ENCODE measurements around the gene FAM149B1. TPM values are rescaled to one million over a fixed set of nuclear protein-coding genes. Genes with fewer than 3 reads are reported as not detected.

FAM149B1 gene
- total RNA-seq, 2 donors from 2014 or later, result 12.5 to 13.4 TPM

DNA sequence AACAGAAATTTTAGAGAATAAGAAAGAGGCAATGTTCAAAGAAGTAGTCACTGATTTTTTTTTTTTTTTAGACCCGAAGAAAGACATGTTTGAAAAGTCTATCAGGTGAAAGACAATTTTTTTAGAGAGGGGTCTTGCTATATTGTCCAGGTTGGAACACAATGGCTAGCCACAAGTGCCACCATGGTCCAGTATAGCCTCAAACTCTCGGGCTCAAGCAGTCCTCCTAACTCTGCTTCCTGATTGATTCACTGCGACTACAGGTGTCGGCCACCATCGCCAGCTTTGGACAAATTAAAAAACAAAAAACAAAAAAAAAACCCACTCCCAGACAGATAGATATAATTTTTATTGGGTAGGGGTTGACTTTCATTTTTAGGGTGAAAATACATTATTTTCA, 22.3 kb downstream of the FAM149B1 start:
- no peaks in the 10 kb centered on the region for H3K27me3 Mint-ChIP-seq
- no peak overlapping the region for H3K4me3 Mint-ChIP-seq
- no peak for ATAC-seq
- H3K4me1 Mint-ChIP-seq, result no peaks in the 10 kb centered on the region
- H3K9me3 ChIP-seq (ENCODE audit: control insufficient read depth, low read length, poor library complexity, severe bottlenecking), result no peaks in the 10 kb centered on the region
- H3K27ac Mint-ChIP-seq, result peak overlapping the region; percentile 37
- no peak for DNase-seq
- H3K36me3 Mint-ChIP-seq (ENCODE audit: low read depth), result no peaks in the 10 kb centered on the region

DNA sequence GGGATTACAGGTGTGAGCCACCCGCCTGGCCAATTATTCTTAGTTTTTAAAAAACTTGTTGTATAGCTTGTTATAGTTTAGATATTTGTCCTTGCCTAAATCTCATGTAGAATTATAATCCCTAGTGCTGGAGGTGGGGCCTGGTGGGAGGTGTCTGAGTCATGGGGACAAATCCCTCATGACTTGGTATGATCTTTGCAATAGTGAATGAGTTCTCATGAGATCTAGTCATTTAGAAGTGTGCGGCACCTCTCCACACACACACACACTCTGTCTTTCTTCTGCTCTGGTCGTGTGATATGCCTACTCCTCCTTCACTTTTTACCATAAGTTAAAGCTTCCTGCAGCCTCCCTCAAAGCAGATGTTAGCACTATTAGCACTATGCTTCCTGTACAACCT, 37.2 kb downstream of the FAM149B1 start:
- H3K4me1 Mint-ChIP-seq, result peaks cover 2% of the 10 kb centered on the region
- H3K27me3 Mint-ChIP-seq, result no peaks in the 10 kb centered on the region
- no peak overlapping the region for H3K27ac Mint-ChIP-seq
- H3K4me3 Mint-ChIP-seq, result no peak overlapping the region
- no peak for DNase-seq
- no peak for ATAC-seq
- no peaks in the 10 kb centered on the region for H3K9me3 ChIP-seq (ENCODE audit: control insufficient read depth, low read length, poor library complexity, severe bottlenecking)
- H3K36me3 Mint-ChIP-seq (ENCODE audit: low read depth), result peaks cover 2% of the 10 kb centered on the region

- H3K9me3 ChIP-seq (ENCODE audit: control insufficient read depth, low read length, poor library complexity, severe bottlenecking), result no peaks in the 10 kb centered on the region
- Mint-ChIP-seq H3K27ac (no peak overlapping the region), H3K36me3 (ENCODE audit: low read depth) (peaks cover 2% of the 10 kb centered on the region), H3K27me3 (no peaks in the 10 kb centered on the region), H3K4me1 (peaks cover 2% of the 10 kb centered on the region), H3K4me3 (no peak overlapping the region)
- ATAC-seq (no peak), DNase-seq (no peak)
Measured at GRCh38 chr10:73205890-73206289, 38.0 kb downstream of the FAM149B1 start.

DNA sequence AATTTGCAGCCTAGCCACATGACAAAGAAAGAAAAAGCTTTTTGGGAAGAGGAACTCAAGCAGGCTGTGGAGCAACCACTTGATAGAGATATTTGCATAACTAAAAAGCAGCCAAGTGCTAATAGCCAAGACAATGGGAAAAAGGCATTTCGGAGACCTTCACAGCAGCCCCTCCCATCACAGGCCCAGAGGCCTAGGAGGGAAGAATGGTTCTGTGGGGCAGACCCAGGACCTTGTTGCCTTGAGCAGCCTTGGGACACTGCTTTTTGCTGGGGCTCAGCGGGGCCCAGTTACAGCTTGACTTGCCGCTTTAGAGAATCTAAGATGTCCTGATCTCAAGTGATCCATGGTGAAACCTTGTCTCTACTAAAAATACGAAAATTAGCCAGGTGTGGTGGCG, 38.5 kb downstream of the FAM149B1 start:
- Mint-ChIP-seq H3K4me1 (peaks cover 2% of the 10 kb centered on the region), H3K27me3 (no peaks in the 10 kb centered on the region), H3K36me3 (ENCODE audit: low read depth) (peaks cover 2% of the 10 kb centered on the region), H3K27ac (no peak overlapping the region), H3K4me3 (no peak overlapping the region)
- DNase-seq (no peak), ATAC-seq (no peak)
- no peaks in the 10 kb centered on the region for H3K9me3 ChIP-seq (ENCODE audit: control insufficient read depth, low read length, poor library complexity, severe bottlenecking)

DNA sequence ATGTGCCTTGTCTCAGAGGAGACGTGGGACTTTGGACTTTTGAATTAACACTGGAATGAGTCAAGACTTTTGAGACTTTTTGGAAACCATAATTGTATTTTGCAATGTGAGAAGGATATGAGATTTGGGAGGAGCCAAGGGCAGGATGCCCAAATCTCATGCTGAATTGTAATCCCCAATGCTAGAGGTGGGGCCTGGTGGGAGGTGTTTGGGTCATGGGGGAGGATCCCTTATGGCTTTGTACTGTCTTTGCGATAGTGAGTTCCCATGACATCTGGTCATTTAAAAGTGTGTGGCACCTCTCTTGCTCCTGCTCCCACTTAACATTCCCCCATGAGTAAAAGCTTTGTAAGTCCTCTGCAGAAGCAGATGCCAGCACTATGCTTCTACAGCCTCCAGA, 40.0 kb downstream of the FAM149B1 start:
- Mint-ChIP-seq H3K36me3 (ENCODE audit: low read depth) (peaks cover 2% of the 10 kb centered on the region), H3K27ac (no peak overlapping the region), H3K27me3 (no peaks in the 10 kb centered on the region), H3K4me1 (peaks cover 2% of the 10 kb centered on the region), H3K4me3 (no peak overlapping the region)
- ATAC-seq, result no peak
- no peak for DNase-seq
- H3K9me3 ChIP-seq (ENCODE audit: control insufficient read depth, low read length, poor library complexity, severe bottlenecking), result no peaks in the 10 kb centered on the region

- Mint-ChIP-seq H3K27ac (no peak overlapping the region), H3K4me3 (no peak overlapping the region), H3K27me3 (no peaks in the 10 kb centered on the region), H3K36me3 (ENCODE audit: low read depth) (peaks cover 2% of the 10 kb centered on the region), H3K4me1 (no peaks in the 10 kb centered on the region)
- DNase-seq, result no peak
- no peaks in the 10 kb centered on the region for H3K9me3 ChIP-seq (ENCODE audit: control insufficient read depth, low read length, poor library complexity, severe bottlenecking)
- no peak for ATAC-seq
Measured at GRCh38 chr10:73209705-73210104, 41.8 kb downstream of the FAM149B1 start.

DNA sequence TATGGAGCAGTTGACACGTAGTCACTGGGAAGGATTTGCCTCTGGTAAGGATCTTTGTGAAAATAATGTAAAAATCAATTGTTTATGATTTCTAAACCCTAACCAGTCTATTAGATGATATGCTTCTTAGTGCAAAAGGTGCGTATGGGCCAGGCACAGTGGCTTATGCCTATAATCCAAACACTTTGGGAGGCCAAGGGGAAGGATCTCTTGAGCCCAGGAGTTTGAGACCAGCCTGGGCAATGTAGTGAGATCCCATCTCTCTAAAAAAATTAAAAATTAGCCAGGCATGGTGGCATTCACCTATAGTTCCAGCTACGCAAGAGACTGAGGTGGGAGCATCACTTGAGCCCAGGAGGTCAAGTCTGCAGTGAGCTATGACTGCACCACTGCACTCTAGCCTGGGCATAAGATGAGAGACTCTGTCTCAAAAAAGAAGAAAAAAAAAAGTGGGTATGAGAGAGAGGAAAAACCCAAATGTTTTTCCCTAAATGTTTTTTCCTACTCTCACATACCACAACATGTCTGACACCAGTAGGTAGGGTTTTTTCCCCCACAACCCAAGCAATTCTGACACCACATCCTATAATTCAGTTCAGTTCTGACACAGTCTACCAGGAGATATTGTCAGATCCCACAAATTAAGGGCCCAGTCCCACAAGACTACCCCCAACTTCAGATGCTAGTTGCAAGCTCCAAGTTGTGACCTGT, 42.6 kb downstream of the FAM149B1 start:
- no peaks in the 10 kb centered on the region for H3K4me1 Mint-ChIP-seq
- no peaks in the 10 kb centered on the region for H3K27me3 Mint-ChIP-seq
- no peaks in the 10 kb centered on the region for H3K9me3 ChIP-seq (ENCODE audit: control insufficient read depth, low read length, poor library complexity, severe bottlenecking)
- no peak overlapping the region for H3K27ac Mint-ChIP-seq
- H3K36me3 Mint-ChIP-seq (ENCODE audit: low read depth), result peaks cover 2% of the 10 kb centered on the region
- no peak overlapping the region for H3K4me3 Mint-ChIP-seq
- no peak for ATAC-seq
- DNase-seq, result no peak

- Mint-ChIP-seq H3K36me3 (ENCODE audit: low read depth) (peaks cover 5% of the 10 kb centered on the region), H3K4me3 (no peak overlapping the region), H3K27ac (no peak overlapping the region), H3K4me1 (no peaks in the 10 kb centered on the region), H3K27me3 (no peaks in the 10 kb centered on the region)
- ATAC-seq (no peak), DNase-seq (no peak)
- H3K9me3 ChIP-seq (ENCODE audit: control insufficient read depth, low read length, poor library complexity, severe bottlenecking), result no peaks in the 10 kb centered on the region
Measured at GRCh38 chr10:73211106-73211811, 43.3 kb downstream of the FAM149B1 start.

DNA sequence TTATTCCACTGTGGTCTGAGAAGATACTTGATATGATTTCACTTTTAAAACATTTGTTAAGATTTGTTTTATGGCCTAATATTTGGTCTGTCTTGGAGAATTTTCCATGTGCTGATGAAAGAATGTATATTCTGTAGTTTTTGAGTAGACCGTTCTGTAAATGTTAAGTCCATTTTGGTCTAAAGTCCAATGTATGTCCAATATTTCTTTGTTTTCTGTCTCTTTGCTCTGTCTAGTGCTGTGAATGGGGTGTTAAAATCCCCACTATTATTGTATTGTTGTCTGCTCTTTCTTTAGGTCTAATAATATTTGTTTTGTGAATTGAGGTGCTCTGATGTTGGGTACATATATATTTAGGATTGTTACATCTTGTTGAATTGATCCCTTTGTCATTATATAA, 47.8 kb downstream of the FAM149B1 start:
- Mint-ChIP-seq H3K27me3 (no peaks in the 10 kb centered on the region), H3K36me3 (ENCODE audit: low read depth) (peaks cover 5% of the 10 kb centered on the region)
- ATAC-seq, result no peak

GRCh38 chr10:73217628-73218027, 49.7 kb downstream of the FAM149B1 start:
- H3K27ac Mint-ChIP-seq, result no peak overlapping the region
- H3K4me1 Mint-ChIP-seq, result peaks cover 2% of the 10 kb centered on the region
- ATAC-seq, result no peak
- peaks cover 10% of the 10 kb centered on the region for H3K36me3 Mint-ChIP-seq (ENCODE audit: low read depth)
- H3K9me3 ChIP-seq (ENCODE audit: control insufficient read depth, low read length, poor library complexity, severe bottlenecking), result no peaks in the 10 kb centered on the region
- no peak for DNase-seq
- H3K27me3 Mint-ChIP-seq, result no peaks in the 10 kb centered on the region
- no peak overlapping the region for H3K4me3 Mint-ChIP-seq

More for the DNA sequence above, 47.8 kb downstream of the FAM149B1 start:
- peaks cover under 1% of the 10 kb centered on the region for H3K4me1 Mint-ChIP-seq
- no peak for DNase-seq
- H3K4me3 Mint-ChIP-seq, result no peak overlapping the region
- H3K9me3 ChIP-seq (ENCODE audit: control insufficient read depth, low read length, poor library complexity, severe bottlenecking), result no peaks in the 10 kb centered on the region
- H3K27ac Mint-ChIP-seq, result no peak overlapping the region

DNA sequence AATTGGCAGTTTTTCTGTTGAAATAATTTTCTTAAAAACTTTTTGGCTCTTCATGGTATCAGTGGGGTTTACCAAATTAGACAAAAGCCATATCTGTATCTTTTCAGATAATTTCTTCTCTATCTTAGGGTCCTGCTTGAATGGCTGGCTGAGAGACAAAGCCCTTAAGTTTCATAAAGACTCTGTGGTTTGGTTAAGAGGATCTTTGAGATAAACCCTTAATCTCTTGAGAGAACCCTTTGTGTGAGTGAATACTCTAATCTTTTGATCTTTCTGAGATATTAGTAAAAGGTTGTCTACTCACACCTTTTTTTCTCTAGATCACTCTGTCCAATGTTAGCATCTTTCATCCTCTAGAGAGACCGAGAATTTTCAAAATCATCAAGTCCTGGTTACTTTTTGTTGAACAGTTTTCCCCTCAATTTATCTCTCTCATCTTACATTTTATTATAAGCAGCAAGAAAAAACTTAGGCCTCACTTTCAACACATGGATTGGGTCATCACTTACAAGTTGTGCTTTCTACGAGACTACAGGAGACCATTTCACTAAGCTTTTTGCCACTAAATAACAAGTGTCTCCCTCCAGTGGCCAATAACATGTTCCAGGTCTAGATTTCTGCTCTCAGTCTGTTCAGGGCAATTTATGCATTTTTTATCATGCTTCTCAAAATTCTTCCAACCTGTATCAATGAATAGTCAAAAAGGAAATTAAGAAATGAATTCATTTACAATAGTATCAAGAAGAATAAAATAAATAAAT, 50.7 kb downstream of the FAM149B1 start:
- ATAC-seq (no peak), DNase-seq (no peak)
- peaks cover 2% of the 10 kb centered on the region for H3K4me1 Mint-ChIP-seq
- no peaks in the 10 kb centered on the region for H3K9me3 ChIP-seq (ENCODE audit: control insufficient read depth, low read length, poor library complexity, severe bottlenecking)
- H3K36me3 Mint-ChIP-seq (ENCODE audit: low read depth), result peaks cover 9% of the 10 kb centered on the region
- H3K27ac Mint-ChIP-seq, result no peak overlapping the region
- H3K27me3 Mint-ChIP-seq, result no peaks in the 10 kb centered on the region
- no peak overlapping the region for H3K4me3 Mint-ChIP-seq

DNA sequence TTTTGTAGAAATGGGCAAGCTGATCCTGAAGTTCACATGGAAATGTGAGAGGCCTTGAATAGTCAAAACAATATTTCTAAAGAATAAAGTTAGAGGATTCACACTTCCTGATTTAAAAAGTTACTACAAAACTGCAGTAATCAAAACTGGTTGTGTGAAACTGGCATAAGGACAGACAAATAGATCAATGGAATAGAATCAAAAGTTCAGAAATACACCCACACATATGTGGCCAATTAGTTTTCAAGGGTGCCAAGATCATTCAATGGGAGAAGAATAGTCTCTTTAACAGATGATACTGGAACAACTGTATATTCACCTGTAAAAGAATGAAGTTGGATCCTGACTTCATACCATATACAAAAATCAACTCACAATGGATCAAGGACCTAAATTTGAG, 51.5 kb downstream of the FAM149B1 start:
- H3K4me1 Mint-ChIP-seq, result peaks cover 2% of the 10 kb centered on the region
- ATAC-seq (no peak), DNase-seq (no peak)
- peaks cover 9% of the 10 kb centered on the region for H3K36me3 Mint-ChIP-seq (ENCODE audit: low read depth)
- H3K4me3 Mint-ChIP-seq, result no peak overlapping the region
- no peaks in the 10 kb centered on the region for H3K9me3 ChIP-seq (ENCODE audit: control insufficient read depth, low read length, poor library complexity, severe bottlenecking)
- no peaks in the 10 kb centered on the region for H3K27me3 Mint-ChIP-seq
- no peak overlapping the region for H3K27ac Mint-ChIP-seq

GRCh38 chr10:73220989-73221388, 53.1 kb downstream of the FAM149B1 start:
- no peaks in the 10 kb centered on the region for H3K27me3 Mint-ChIP-seq
- no peak overlapping the region for H3K27ac Mint-ChIP-seq
- no peak overlapping the region for H3K4me3 Mint-ChIP-seq
- ATAC-seq, result no peak
- H3K4me1 Mint-ChIP-seq, result peaks cover 2% of the 10 kb centered on the region
- peaks cover 7% of the 10 kb centered on the region for H3K36me3 Mint-ChIP-seq (ENCODE audit: low read depth)
- H3K9me3 ChIP-seq (ENCODE audit: control insufficient read depth, low read length, poor library complexity, severe bottlenecking), result no peaks in the 10 kb centered on the region
- no peak for DNase-seq
